HL-60/S4 (cell line): ENCODE results near the gene WDR36.

Experiments
- in situ Hi-C: fragments of 300-500 bp; cut with MboI; formaldehyde crosslinking; loops from 2 replicates; pipeline ENCODE4 v1.14.3; 2022; ENCODE audit warnings: low sequenced_read_pairs

Gene WDR36

DNA sequence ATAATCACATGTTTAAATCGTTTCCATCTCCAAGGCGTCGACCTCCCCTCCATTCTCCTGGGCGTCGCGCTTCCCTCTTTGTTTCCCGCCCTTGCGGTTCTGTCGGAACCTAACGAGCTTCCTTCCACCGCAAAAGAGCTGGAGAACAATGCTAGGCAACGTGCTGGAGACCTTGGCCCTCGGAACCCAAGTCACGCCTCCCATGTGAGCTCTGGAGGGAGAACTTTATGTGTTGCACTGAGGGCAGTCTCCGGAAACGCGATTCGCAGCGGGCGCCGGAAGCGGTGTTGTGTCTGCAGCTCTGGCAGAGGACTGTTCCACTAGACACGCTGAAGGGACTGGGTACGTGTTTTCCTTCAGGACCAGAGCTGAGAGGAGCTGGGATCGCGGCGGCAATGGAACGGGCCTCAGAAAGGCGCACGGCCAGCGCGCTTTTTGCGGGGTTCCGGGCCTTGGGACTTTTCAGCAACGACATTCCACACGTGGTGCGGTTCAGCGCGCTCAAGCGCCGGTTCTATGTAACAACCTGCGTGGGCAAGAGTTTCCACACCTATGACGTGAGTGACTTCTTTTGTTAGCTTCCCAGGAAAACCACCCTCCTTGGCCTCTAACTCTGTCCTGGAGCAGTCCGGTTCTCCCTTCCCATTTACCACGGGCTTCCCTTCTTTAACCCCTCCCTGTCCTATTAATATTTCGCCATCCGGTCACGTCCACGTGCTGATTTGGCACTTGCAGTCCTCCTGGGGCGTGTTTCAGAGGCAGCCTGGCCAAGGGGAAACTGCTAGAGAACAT is at the start of gene WDR36:
TSS of gene WDR36 (plus strand) at position 287 of the 792 bp plus-strand sequence. CDS start at position 396, 109 bp downstream.
- in situ Hi-C loops, result no loop called here

DNA sequence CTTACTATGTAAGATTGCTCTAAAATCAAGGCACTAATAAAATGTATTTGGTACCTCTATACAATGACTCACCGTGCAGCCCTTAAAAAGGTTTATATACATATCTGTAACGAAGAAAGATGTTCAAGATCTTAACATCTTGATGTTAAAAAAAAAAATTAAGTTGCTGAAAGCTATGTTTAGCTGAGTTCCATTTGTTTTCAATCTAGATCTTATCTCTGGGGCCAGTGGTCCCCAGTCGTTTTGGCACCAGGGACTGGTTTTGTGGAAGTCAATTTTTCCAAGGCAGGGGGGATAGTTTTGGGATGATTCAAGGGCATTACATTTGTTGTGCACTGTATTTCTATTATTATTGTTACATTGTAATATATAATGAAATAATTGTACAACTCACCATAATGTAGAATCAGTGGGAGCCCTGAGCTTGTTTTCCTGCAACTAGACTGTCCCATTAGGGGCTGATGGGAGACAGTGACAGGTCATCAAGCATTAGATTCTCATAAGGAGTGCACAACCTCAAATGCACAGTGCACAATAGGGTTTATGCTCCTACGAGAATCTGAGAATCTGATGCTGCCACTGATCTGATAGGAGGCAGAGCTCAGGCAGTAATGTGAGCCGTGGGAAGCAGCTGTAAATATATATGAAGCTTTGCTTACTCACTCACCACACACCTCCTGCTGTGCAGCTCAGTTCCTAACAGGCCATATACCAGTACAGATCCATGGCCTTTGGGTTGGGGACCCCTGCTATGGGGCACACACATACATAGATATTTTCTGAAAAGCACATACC is 48.2 kb upstream of the WDR36 start:
- in situ Hi-C loops, result no loop called here

DNA sequence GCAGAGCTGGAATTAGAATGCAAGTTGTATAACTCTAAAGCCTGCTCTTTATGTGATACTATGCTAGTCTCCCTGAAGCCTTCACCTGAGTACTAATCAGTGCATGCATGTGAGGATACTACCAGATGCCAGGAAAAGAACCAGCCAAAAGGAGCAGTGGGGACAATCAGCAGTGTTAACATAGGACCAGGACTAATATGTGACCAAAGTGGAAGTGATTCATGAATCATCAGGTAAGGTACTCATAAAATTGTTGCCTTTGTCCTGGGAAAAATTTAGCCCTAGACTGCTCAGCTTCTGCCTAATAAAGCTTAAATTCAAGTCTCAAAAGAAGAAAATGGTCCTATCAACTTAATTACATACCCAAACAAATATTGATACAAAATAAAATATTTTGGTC is 34.1 kb upstream of the WDR36 start:
- in situ Hi-C loops, result no loop called here

DNA sequence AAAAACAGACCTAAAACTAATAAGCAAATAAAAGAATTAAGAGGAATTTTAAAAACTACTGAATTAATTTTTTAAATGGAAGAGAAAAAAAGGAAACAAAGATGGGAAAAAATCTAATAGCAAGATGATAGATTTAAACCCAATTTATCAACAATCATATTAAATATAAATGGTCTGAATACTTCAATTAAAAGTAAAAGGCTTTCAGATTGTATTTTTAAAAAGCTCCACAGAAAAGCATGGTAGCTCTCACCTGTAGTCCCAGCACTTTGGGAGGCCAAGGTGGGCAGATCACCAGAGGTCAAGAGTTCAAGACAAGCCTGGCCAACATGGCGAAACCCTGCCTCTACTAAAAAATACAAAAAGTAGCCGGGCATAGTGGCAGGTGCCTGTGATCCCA is 32.0 kb upstream of the WDR36 start:
- in situ Hi-C loops, result no loop called here

DNA sequence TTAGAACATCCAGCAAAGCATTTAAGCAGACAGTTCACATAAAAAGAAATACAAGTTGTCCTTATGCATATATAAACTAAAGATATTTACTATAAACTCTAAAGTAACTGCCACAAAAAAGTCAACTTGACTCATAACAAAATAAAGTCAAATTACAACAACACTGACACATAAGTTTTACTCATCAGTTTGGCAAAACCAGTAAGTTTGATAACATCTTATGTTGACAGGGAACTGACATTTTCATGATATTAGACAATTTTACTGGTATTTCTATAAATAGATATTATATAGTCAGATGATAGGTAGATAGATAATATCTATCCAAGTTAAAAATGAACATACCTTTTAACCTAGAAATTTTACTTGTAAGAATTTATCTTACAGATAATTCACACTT is 30.5 kb upstream of the WDR36 start:
- in situ Hi-C loops, result no loop called here

DNA sequence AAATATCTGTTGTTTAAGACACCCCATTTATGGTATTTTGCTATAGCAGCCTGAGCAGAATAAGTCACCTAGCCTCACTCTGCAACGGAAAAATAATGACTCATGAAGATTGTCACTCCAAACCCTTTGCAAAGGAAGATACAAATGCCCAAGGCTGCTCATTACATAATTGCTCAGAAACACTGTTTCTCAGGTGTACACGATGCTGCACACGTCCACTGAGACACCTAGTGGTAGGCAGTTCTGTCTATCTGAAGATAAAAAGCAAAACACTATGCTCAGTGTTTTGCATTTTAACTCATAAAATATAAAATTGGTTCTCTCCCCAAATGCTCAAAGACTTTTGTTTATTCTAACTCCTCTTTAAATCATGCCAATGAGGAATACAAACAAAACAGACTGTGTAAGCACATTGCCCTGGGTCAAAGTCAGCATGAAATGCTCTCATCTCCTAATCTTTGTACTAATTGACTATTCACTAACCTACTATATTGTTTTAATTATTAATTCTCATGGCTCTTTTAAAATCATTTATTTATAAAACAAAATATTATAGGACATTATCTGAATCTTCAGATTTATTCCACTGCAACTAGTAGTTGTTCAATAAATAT is 28.3 kb upstream of the WDR36 start:
- in situ Hi-C loops, result no loop called here

DNA sequence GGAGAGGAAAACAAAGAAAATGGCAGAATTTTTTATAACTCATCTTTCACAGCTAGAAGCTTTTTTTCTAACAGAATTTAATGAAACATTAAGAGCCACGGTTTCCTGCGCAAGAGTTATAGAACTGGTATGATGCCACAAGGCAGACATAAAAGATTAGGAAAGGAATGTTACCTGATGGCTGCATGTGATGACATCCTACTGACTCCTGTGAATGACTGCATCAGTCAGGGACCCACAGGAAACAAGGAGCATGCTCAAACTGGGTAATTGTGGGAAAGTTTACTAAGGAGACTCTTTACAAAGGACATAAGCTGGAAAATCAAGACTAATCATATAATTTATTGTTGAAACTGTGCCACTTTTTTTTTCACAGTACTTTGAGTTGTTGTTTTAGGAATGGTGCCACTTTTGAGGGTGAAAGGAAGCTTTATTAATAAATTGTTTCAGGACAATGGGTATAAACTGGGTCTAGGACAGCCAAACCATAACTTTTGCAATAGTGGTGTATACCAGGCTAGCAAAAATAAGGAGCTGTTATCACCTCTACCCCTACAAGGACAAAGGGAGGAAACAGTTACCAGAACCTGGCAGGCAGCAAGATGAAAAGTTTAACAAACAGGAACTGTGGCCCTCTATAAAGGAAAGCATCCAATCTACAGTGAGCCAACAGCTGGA is 25.7 kb upstream of the WDR36 start:
- in situ Hi-C loops, result no loop called here

DNA sequence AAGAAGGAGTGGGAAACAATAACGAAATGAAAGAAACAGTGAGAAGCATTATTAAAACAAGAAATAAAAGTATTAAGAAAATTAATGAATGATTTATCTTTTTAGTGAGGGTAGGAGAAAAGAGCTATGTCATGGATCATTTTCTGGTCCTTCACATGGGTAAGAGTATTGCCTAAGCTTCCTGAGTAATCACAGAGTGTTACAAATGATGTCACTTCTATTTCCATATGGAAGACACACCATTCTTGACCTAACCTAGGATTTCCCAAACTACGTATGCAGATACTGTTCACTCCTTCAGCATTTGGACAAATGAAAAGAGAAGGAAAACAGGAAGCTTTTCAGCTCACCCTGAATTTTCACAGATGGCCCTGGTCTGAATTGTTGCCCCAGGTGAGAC is 23.9 kb upstream of the WDR36 start:
- in situ Hi-C loops, result no loop called here

DNA sequence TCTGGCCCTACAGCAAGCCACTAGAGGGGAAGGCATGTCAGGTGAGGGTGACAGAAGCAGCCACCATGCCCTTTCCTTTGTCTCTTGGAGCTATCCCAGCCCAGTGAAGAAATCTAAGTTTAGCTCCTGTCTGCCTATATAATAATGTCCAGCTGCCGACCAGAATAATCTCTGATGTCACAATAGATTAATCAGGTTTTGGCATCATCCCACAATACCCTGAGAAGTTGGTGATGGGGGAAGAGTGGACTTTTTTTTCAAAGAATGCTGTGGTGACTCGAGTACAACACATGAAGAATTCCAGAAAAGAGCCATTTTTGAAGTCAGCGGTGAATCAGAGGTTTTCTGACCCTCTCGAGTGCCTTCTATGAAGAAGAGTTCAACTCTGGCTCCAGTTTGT is 22.3 kb upstream of the WDR36 start:
- in situ Hi-C loops, result no loop called here

DNA sequence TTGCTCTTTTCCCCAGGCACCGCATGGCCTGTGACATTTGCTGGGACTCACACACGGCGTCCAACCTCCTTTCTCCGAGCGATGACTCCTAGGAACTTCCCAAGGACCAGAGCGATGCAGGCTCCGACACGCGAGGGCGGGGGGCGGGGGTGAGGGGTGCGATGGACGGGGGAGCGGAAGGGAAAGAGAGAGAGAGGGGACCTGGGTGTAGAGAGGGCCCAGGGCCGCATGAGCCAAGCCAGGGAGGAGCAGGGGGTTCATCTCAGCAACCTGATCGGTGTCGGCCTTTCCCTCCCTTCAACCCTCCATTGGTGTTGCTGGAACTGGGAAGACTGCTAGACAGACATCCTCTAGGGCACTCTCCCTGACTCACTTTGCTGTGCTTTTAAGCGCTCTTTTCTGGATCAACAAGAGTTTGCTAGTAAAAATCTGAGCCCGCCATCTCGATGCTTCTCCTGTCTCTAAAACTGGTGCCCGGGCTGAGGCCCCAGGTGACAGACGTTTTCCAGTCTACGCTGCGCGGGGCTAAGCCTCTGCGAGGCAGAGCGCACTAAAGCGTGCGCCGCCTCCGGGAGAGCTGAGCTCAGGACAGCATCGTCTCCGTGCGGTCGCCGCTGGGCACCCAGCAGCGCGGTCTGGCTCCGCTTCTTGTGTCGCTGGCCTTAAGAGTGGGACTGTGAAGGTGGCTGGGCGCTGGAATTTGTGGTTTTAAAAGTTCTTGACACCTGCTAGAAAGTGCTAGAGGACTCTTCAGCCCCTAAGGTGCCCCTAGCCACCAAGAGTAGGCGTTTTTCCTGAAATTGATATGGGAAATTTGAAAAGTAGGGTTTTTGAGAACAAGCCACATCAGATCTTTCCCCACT is 21.6 kb upstream of the WDR36 start:
- in situ Hi-C loops, result no loop called here

DNA sequence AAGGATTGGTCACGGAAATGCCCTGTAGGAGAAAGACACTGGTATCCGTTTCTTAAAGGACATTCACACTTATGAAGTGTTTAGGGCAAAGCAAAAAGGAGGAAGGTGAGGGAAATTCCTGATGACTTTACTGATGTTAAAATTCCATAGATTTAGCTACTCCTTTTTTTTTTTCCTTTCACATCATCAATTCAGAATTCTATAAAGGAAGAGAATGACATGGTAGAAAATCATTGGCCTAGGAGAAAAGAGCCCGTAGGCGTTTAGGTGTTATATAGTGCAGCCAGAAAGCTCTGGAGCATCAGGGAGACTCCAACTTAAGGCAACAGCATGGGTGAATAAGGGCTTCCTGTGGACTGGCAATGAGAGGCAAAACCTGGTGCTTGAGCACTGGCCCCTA is 20.7 kb upstream of the WDR36 start, which contains the start of gene TSLP:
TSS of gene TSLP (plus strand) at position 301 of the 400 bp plus-strand sequence. CDS start 178 bp downstream, outside the sequence.
- in situ Hi-C loops, result no loop called here

DNA sequence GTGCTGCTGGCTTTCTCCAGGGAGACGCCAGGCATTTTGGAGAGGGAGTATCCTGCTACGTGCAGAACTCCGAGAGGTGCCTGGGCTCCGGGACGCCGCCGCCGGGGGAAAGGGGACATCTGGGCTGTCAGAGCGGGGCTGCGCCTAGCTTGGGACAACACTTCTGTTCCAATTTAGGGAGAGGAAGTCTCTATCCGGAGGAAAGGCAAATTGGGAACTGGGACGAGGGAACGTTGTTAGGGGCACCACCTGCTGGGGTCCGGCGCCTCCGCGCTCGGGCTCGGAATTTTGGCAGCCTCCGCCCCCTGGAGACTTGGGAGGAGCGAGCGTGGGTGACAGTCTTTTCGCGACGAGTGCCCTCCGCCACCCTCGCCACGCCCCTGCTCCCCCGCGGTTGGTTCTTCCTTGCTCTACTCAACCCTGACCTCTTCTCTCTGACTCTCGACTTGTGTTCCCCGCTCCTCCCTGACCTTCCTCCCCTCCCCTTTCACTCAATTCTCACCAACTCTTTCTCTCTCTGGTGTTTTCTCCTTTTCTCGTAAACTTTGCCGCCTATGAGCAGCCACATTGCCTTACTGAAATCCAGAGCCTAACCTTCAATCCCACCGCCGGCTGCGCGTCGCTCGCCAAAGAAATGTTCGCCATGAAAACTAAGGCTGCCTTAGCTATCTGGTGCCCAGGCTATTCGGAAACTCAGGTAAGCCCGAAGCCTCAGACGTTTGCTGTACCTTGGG is 19.0 kb upstream of the WDR36 start:
- in situ Hi-C loops, result no loop called here

DNA sequence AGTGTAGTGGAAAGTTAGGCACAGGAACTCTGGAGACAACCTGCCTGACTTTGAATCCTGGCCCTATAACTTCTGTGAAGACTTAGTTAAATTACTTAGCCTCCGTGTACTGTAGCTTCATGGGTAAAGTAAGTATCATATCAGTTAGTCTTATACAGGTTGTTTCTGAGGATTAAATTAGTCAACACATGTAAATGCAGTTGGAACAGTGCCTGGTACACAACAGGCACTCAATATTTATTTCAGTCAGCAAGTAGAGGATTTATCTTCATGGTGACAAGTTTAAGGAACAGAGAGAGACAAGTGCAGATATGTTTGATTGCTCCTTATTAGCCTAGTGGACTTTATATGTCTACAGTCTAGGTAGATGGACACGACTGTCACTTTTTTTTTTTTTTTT is 17.9 kb upstream of the WDR36 start:
- in situ Hi-C loops, result no loop called here

DNA sequence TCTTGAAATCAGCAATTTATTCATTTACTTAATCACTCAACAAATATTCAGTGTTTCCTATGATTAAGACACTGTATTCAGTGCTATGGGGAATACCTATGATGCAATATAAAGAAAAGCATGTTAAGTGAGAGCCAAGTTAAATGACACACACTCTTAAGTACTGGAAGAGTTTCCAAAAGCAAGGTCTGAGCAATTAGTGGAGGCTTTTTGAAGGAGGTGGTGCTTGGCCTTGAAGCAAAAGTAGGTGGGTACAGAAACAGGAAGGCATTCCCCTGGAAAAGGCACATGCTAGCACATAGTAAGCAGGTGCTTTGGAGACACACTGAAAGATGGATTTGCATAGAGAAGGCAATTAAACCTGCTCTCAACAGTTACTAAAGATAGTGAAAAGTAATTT is 16.6 kb upstream of the WDR36 start:
- in situ Hi-C loops, result no loop called here

DNA sequence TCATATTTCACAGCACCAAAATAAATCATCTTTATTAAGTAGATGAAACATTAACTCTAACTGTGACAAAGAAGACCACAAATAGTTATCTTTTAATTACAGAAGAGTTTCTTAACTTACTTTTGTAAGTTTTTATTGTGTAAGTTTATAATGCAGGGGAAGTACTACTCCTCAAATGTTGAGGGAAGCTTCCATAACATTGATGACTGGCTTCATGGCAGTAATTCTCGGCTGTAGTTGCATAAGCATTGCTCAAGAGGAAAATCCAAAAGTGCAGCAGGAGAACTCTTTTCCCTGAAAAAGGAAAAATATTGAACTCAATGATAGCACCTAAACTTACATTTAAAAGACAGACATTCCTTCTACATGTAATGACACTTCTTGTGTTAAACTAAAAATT is 16.1 kb upstream of the WDR36 start:
- in situ Hi-C loops, result no loop called here

DNA sequence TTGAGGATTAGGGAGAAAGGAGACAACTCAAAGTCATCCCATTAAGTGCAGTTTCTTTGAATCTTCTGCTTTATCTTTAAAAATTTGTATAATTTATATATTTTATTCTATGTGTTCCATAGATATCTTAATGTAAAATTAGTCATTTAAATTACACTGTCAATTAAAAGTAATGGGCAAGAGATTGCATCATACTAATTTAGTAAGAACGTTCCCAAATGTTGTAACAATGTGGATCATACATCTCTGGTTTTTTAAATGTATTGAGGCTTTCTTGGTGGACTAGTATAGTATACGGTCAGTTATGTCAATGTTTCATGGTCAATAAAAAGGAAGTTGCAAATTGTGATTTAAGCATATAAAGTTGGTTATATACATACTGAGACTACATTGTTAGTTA is 14.5 kb upstream of the WDR36 start:
- in situ Hi-C loops, result no loop called here

DNA sequence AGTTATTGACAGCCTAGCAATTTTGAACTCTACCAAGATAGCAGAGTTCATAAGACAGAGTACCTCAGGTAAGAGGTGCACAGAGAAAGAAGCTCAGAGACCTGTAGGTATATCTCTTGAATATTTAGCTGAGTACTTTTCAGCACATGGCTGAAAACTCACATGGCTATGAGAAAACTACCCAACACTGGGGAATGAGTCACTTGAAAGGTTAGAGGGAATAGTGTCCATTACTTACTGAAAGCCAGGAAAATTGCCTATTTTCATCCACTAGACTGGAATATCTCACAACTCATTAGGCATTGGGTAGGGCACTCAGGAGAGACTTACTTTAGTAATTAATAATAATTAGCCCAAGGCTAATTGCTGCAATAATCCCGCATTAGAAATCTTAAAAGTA is 12.3 kb upstream of the WDR36 start:
- in situ Hi-C loops, result no loop called here

DNA sequence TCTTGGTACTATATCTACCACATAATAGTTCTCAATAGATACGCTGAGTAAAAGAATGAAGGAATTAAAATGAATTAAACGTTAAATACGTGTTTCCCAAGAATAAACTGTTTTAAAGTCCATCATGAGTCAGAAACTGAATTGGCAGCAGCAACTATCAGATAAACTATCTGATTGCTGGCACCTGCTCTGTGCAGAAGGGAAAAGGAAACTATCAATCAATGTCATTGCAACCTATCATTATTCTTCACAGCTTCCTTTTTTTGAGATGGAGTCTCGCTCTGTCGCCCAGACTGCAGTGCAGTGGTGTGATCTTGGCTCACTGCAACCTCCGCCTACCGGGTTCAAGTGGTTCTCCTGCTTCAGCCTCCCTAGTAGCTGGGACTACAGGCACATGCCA is 8.8 kb upstream of the WDR36 start:
- in situ Hi-C loops, result no loop called here

DNA sequence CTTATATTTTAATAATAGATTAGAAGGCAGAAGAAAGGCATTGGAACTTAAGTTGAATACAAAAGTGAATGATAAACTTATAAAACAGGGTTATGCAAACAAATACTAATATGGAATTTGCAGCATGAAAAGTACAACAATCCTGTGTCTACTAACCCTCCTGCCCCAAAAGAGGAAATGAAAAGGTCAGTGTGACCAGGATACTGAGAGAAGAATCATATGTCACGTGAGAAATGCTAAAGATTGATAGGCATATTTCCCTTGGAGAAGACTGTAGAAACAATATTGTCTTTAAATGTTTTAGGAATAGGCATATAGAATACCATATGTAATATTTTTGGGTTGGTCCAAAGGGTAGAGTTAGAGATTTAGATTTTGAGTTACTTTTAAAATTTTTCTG is 3.8 kb downstream of the WDR36 start:
- in situ Hi-C loops, result no loop called here
